ENCODE measurements around the gene NEB.
"Not testable (repeated sequence)": the region's sequence is repeated elsewhere in the genome, so short reads cannot be mapped to it uniquely, and the experiment has no call there.

NEB gene

GRCh38 chr2:151568501-151568900 lies 165.8 kb downstream of the NEB start:
- Histone ChIP-seq H3K79me2 (ENCODE audit: control insufficient read depth, insufficient read depth, low read length) (no peaks in the 10 kb centered on the region), H3K79me1 (ENCODE audit: low read length) (no peaks in the 10 kb centered on the region), H4K5ac (ENCODE audit: low read length) (no peak overlapping the region), H2BK120ac (ENCODE audit: low read depth, low read length) (no peak overlapping the region), H4K8ac (ENCODE audit: low read depth, low read length) (no peak overlapping the region), H2AK5ac (ENCODE audit: low read length) (no peak overlapping the region), H3K23ac (ENCODE audit: low read length) (no peak overlapping the region), H3K18ac (ENCODE audit: low read length) (no peak overlapping the region), H3K9ac (ENCODE audit: low read length) (no peak overlapping the region), H3K27me3 (ENCODE audit: insufficient read depth, low read length, poor library complexity) (no peaks in the 10 kb centered on the region), H3K27ac (ENCODE audit: low read depth, low read length) (no peak overlapping the region), H2BK5ac (ENCODE audit: low read length) (no peak overlapping the region), H3K4me2 (ENCODE audit: low read length) (no peak overlapping the region), H3K4me3 (ENCODE audit: low read length) (no peak overlapping the region), H3K4ac (ENCODE audit: low read depth, low read length) (no peak overlapping the region), H3K36me3 (ENCODE audit: control insufficient read depth, insufficient read depth, low read length) (no peaks in the 10 kb centered on the region), H2BK15ac (replicated peaks; ENCODE audit: low read depth) (no peak overlapping the region), H3K4me1 (ENCODE audit: control insufficient read depth, low read depth, low read length) (no peaks in the 10 kb centered on the region), H3K56ac (ENCODE audit: low read length) (no peak overlapping the region)
- no peak for DNase-seq
- WGBS (ENCODE audit: extremely low coverage, insufficient coverage, low lambda C conversion rate) = no CpG with 5 or more reads among the region's 7 CpGs

GRCh38 chr2:151567006-151567405 lies 167.3 kb downstream of the NEB start:
- no peak overlapping the region for H3K18ac ChIP-seq (ENCODE audit: low read length)
- no peak overlapping the region for H3K4ac ChIP-seq (ENCODE audit: low read depth, low read length)
- H3K4me3 ChIP-seq (ENCODE audit: low read length) = no peak overlapping the region
- no peaks in the 10 kb centered on the region for H3K79me2 ChIP-seq (ENCODE audit: control insufficient read depth, insufficient read depth, low read length)
- no CpG with 5 or more reads among the region's 5 CpGs for WGBS (ENCODE audit: extremely low coverage, insufficient coverage, low lambda C conversion rate)
- H2AK5ac ChIP-seq (ENCODE audit: low read length) = no peak overlapping the region
- no peaks in the 10 kb centered on the region for H3K4me1 ChIP-seq (ENCODE audit: control insufficient read depth, low read depth, low read length)
- H3K23ac ChIP-seq (ENCODE audit: low read length) = no peak overlapping the region
- no peak overlapping the region for H2BK5ac ChIP-seq (ENCODE audit: low read length)
- H4K5ac ChIP-seq (ENCODE audit: low read length) = no peak overlapping the region
- H3K4me2 ChIP-seq (ENCODE audit: low read length) = no peak overlapping the region
- H3K36me3 ChIP-seq (ENCODE audit: control insufficient read depth, insufficient read depth, low read length) = no peaks in the 10 kb centered on the region
- H3K79me1 ChIP-seq (ENCODE audit: low read length) = no peaks in the 10 kb centered on the region
- DNase-seq = no peak
- no peaks in the 10 kb centered on the region for H3K27me3 ChIP-seq (ENCODE audit: insufficient read depth, low read length, poor library complexity)
- H3K27ac ChIP-seq (ENCODE audit: low read depth, low read length) = no peak overlapping the region
- no peak overlapping the region for H3K9ac ChIP-seq (ENCODE audit: low read length)
- no peak overlapping the region for H4K8ac ChIP-seq (ENCODE audit: low read depth, low read length)
- H3K56ac ChIP-seq (ENCODE audit: low read length) = no peak overlapping the region
- H2BK120ac ChIP-seq (ENCODE audit: low read depth, low read length) = no peak overlapping the region
- H2BK15ac ChIP-seq (replicated peaks; ENCODE audit: low read depth) = no peak overlapping the region

- no CpG with 5 or more reads among the region's 8 CpGs for WGBS (ENCODE audit: extremely low coverage, insufficient coverage, low lambda C conversion rate)
- H3K23ac ChIP-seq (ENCODE audit: low read length) = no peak overlapping the region
- no peak overlapping the region for H3K9ac ChIP-seq (ENCODE audit: low read length)
Measured at GRCh38 chr2:151562398-151562797, 171.9 kb downstream of the NEB start.

GRCh38 chr2:151560289-151560688 lies 174.0 kb downstream of the NEB start:
- no CpG with 5 or more reads among the region's 3 CpGs for WGBS (ENCODE audit: extremely low coverage, insufficient coverage, low lambda C conversion rate)

More at GRCh38 chr2:151562398-151562797, 171.9 kb downstream of the NEB start:
- Histone ChIP-seq H3K79me2 (ENCODE audit: control insufficient read depth, insufficient read depth, low read length) (no peaks in the 10 kb centered on the region), H3K56ac (ENCODE audit: low read length) (no peak overlapping the region), H4K8ac (ENCODE audit: low read depth, low read length) (no peak overlapping the region), H3K4me2 (ENCODE audit: low read length) (no peak overlapping the region), H3K27me3 (ENCODE audit: insufficient read depth, low read length, poor library complexity) (no peaks in the 10 kb centered on the region), H3K4me3 (ENCODE audit: low read length) (no peak overlapping the region), H3K27ac (ENCODE audit: low read depth, low read length) (no peak overlapping the region), H3K4ac (ENCODE audit: low read depth, low read length) (no peak overlapping the region), H2BK5ac (ENCODE audit: low read length) (no peak overlapping the region), H3K4me1 (ENCODE audit: control insufficient read depth, low read depth, low read length) (no peaks in the 10 kb centered on the region), H3K18ac (ENCODE audit: low read length) (no peak overlapping the region), H2BK15ac (replicated peaks; ENCODE audit: low read depth) (no peak overlapping the region), H3K36me3 (ENCODE audit: control insufficient read depth, insufficient read depth, low read length) (no peaks in the 10 kb centered on the region), H2BK120ac (ENCODE audit: low read depth, low read length) (no peak overlapping the region), H3K79me1 (ENCODE audit: low read length) (no peaks in the 10 kb centered on the region), H2AK5ac (ENCODE audit: low read length) (no peak overlapping the region), H4K5ac (ENCODE audit: low read length) (no peak overlapping the region)
- no peak for DNase-seq

GRCh38 chr2:151559431-151559830 lies 174.8 kb downstream of the NEB start:
- not testable (repeated sequence) for H3K27me3 ChIP-seq (ENCODE audit: insufficient read depth, low read length, poor library complexity); H4K8ac ChIP-seq (ENCODE audit: low read depth, low read length); H3K36me3 ChIP-seq (ENCODE audit: control insufficient read depth, insufficient read depth, low read length); DNase-seq; H3K79me1 ChIP-seq (ENCODE audit: low read length); H2BK15ac ChIP-seq (replicated peaks; ENCODE audit: low read depth); H3K27ac ChIP-seq (ENCODE audit: low read depth, low read length); H3K9ac ChIP-seq (ENCODE audit: low read length); H3K4ac ChIP-seq (ENCODE audit: low read depth, low read length); H3K4me2 ChIP-seq (ENCODE audit: low read length); H3K79me2 ChIP-seq (ENCODE audit: control insufficient read depth, insufficient read depth, low read length); H2BK5ac ChIP-seq (ENCODE audit: low read length); H2BK120ac ChIP-seq (ENCODE audit: low read depth, low read length); H2AK5ac ChIP-seq (ENCODE audit: low read length); H3K4me3 ChIP-seq (ENCODE audit: low read length); H3K18ac ChIP-seq (ENCODE audit: low read length); H3K56ac ChIP-seq (ENCODE audit: low read length); H4K5ac ChIP-seq (ENCODE audit: low read length); H3K4me1 ChIP-seq (ENCODE audit: control insufficient read depth, low read depth, low read length); H3K23ac ChIP-seq (ENCODE audit: low read length)
- no CpG with 5 or more reads among the region's 2 CpGs for WGBS (ENCODE audit: extremely low coverage, insufficient coverage, low lambda C conversion rate)

More at GRCh38 chr2:151560289-151560688, 174.0 kb downstream of the NEB start:
- Histone ChIP-seq H4K8ac (ENCODE audit: low read depth, low read length) (no peak overlapping the region), H3K9ac (ENCODE audit: low read length) (no peak overlapping the region), H3K79me2 (ENCODE audit: control insufficient read depth, insufficient read depth, low read length) (no peaks in the 10 kb centered on the region), H3K27me3 (ENCODE audit: insufficient read depth, low read length, poor library complexity) (no peaks in the 10 kb centered on the region), H3K36me3 (ENCODE audit: control insufficient read depth, insufficient read depth, low read length) (no peaks in the 10 kb centered on the region), H4K5ac (ENCODE audit: low read length) (no peak overlapping the region), H2BK5ac (ENCODE audit: low read length) (no peak overlapping the region), H3K4me1 (ENCODE audit: control insufficient read depth, low read depth, low read length) (no peaks in the 10 kb centered on the region), H3K4ac (ENCODE audit: low read depth, low read length) (no peak overlapping the region), H3K4me3 (ENCODE audit: low read length) (no peak overlapping the region), H3K4me2 (ENCODE audit: low read length) (no peak overlapping the region), H3K23ac (ENCODE audit: low read length) (no peak overlapping the region), H3K79me1 (ENCODE audit: low read length) (no peaks in the 10 kb centered on the region), H3K56ac (ENCODE audit: low read length) (no peak overlapping the region), H2BK120ac (ENCODE audit: low read depth, low read length) (no peak overlapping the region), H2BK15ac (replicated peaks; ENCODE audit: low read depth) (no peak overlapping the region), H3K27ac (ENCODE audit: low read depth, low read length) (no peak overlapping the region), H2AK5ac (ENCODE audit: low read length) (no peak overlapping the region), H3K18ac (ENCODE audit: low read length) (no peak overlapping the region)
- no peak for DNase-seq

- not testable (repeated sequence) for H2BK5ac ChIP-seq (ENCODE audit: low read length); DNase-seq
Measured at GRCh38 chr2:151557883-151558282, 176.4 kb downstream of the NEB start.

More at GRCh38 chr2:151557883-151558282, 176.4 kb downstream of the NEB start:
- not testable (repeated sequence) for H3K36me3 ChIP-seq (ENCODE audit: control insufficient read depth, insufficient read depth, low read length); H3K9ac ChIP-seq (ENCODE audit: low read length); H2AK5ac ChIP-seq (ENCODE audit: low read length); H3K4me2 ChIP-seq (ENCODE audit: low read length); H3K79me2 ChIP-seq (ENCODE audit: control insufficient read depth, insufficient read depth, low read length); H2BK120ac ChIP-seq (ENCODE audit: low read depth, low read length); H3K4me1 ChIP-seq (ENCODE audit: control insufficient read depth, low read depth, low read length); H3K27ac ChIP-seq (ENCODE audit: low read depth, low read length); H4K5ac ChIP-seq (ENCODE audit: low read length); H3K4ac ChIP-seq (ENCODE audit: low read depth, low read length); H4K8ac ChIP-seq (ENCODE audit: low read depth, low read length); H2BK15ac ChIP-seq (replicated peaks; ENCODE audit: low read depth); H3K4me3 ChIP-seq (ENCODE audit: low read length); H3K27me3 ChIP-seq (ENCODE audit: insufficient read depth, low read length, poor library complexity); H3K79me1 ChIP-seq (ENCODE audit: low read length); H3K18ac ChIP-seq (ENCODE audit: low read length); H3K56ac ChIP-seq (ENCODE audit: low read length); H3K23ac ChIP-seq (ENCODE audit: low read length)
- WGBS (ENCODE audit: extremely low coverage, insufficient coverage, low lambda C conversion rate) = no CpG with 5 or more reads among the region's 2 CpGs

Data from mesendoderm (in vitro differentiated cells).